Measurements from ENCODE around the gene PPIE.

PPIE gene

DNA sequence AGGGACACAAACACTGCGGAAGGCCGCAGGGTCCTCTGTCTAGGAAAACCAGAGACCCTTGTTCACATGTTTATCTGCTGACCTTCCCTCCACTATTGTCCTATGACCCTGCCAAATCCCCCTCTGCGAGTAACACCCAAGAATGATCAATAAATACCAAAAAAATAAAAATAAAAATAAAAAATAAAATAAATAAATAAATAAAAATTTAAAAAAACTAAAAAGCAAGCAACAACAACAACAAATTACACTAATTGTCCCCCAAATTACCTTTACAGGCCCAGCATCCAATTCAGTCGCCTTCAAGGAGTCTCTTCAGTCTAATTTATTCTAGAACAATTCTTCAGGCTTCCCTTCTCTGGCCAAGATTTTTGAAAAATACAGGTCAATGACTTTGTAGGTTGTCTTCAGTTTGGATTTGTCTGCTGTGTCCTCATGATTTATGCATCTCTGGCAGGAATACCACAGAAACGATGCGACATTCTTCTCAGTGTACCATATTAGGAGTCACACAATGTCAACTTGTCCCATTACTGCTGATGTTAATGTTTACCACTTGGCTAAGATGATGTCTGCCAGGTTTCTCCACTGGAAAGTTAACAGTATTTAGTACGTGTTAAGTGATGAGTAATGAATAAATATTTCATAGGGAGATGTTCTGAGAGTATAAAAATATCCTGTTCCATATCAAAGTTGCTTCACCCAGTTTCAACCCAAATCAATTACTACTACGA, 70.3 kb downstream of the PPIE start:
- DNase-seq (ENCODE audit: low read depth): no peak

DNA sequence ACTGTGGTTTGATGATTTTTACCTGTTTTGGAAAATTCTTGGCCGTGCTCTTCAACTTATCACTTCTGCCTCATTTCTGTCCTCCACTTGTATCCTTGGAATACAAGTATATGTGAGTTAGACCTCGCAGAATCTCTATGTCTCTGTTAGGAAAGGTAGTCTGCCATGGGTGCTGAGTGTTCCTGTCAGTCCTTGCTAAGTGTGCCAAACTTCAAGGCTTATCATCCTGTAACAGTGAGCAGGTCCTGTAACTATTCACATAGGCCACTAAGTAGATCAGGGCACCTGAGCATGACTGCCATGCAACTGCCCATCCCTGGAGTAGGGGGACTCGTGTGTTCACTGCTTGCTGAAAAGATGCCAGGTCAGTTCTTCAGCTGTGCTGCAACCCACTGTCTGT, 74.2 kb downstream of the PPIE start:
- DNase-seq (ENCODE audit: low read depth): no peak

Data from stimulated activated CD8-positive, alpha-beta memory T cell treated with anti-CD3 and anti-CD28 coated beads, Interleukin-15, amount 100 ng/mL, for 24 hours (primary cell).